Measurements from ENCODE around the gene NELL1. TPM values are rescaled to one million over a fixed set of nuclear protein-coding genes. Genes with fewer than 3 reads are reported as not detected.

Gene NELL1
- total and polyA plus RNA-seq, 7 donors = 0.01 TPM; not detected in 6

- WGBS, 3 donors = 82 to 96% (median 94%) methylated on average over 5 of the region's 5 CpGs
- Histone ChIP-seq H3K36me3 (ENCODE audit: insufficient read depth in 1 of 2, low read depth in 1 of 2) (no peaks in the 10 kb centered on the region), H3K27ac (no peak overlapping the region), H3K4me1 (no peaks in the 10 kb centered on the region), H3K4me3 (no peak overlapping the region), H3K27me3 (ENCODE audit: insufficient read depth in 3 of 3, low read length in 2 of 3) (no peaks in the 10 kb centered on the region), H3K9me3 (no peaks in the 10 kb centered on the region)
- intact Hi-C loops (cut with DNase I) = no loop called here
- TF ChIP-seq CTCF (IDR thresholded peaks at IDR 0.05) = no peak
- DNase-seq = no peak
- no peak for ATAC-seq
Measured at GRCh38 chr11:21390430-21390829, 721.0 kb downstream of the NELL1 start.

- intact Hi-C loops (cut with DNase I) = no loop called here
- WGBS, 3 donors = 47 to 49% (median 47%) methylated on average over 5 of the region's 5 CpGs
- H3K4me1 ChIP-seq = no peaks in the 10 kb centered on the region
- ATAC-seq = no peak
- no peaks in the 10 kb centered on the region for H3K36me3 ChIP-seq (ENCODE audit: insufficient read depth in 1 of 2, low read depth in 1 of 2)
- no peaks in the 10 kb centered on the region for H3K27me3 ChIP-seq (ENCODE audit: insufficient read depth in 3 of 3, low read length in 2 of 3)
- H3K4me3 ChIP-seq = no peak overlapping the region
- no peak for TF ChIP-seq CTCF (IDR thresholded peaks at IDR 0.05)
- no peak for DNase-seq
- H3K9me3 ChIP-seq = no peaks in the 10 kb centered on the region
- no peak overlapping the region for H3K27ac ChIP-seq
Measured at GRCh38 chr11:21396342-21397008, 727.1 kb downstream of the NELL1 start.

GRCh38 chr11:21398195-21398594, 728.8 kb downstream of the NELL1 start:
- no peaks in the 10 kb centered on the region for H3K27me3 ChIP-seq (ENCODE audit: insufficient read depth in 3 of 3, low read length in 2 of 3)
- no peaks in the 10 kb centered on the region for H3K36me3 ChIP-seq (ENCODE audit: insufficient read depth in 1 of 2, low read depth in 1 of 2)
- intact Hi-C loops (cut with DNase I) = no loop called here
- no peak overlapping the region for H3K27ac ChIP-seq
- DNase-seq (no peak), ATAC-seq (no peak)
- TF ChIP-seq CTCF (IDR thresholded peaks at IDR 0.05) = no peak
- H3K4me3 ChIP-seq = no peak overlapping the region
- H3K4me1 ChIP-seq = no peaks in the 10 kb centered on the region
- 65 to 74% (median 68%) methylated on average over 3 of the region's 3 CpGs for WGBS, 3 donors
- H3K9me3 ChIP-seq = no peaks in the 10 kb centered on the region

GRCh38 chr11:21401496-21401895, 732.1 kb downstream of the NELL1 start:
- no peaks in the 10 kb centered on the region for H3K9me3 ChIP-seq
- no peaks in the 10 kb centered on the region for H3K36me3 ChIP-seq (ENCODE audit: insufficient read depth in 1 of 2, low read depth in 1 of 2)
- no peak overlapping the region for H3K4me3 ChIP-seq
- DNase-seq = no peak
- intact Hi-C loops (cut with DNase I) = no loop called here
- no peaks in the 10 kb centered on the region for H3K27me3 ChIP-seq (ENCODE audit: insufficient read depth in 3 of 3, low read length in 2 of 3)
- H3K27ac ChIP-seq = no peak overlapping the region
- ATAC-seq = no peak
- no peak for TF ChIP-seq CTCF (IDR thresholded peaks at IDR 0.05)
- WGBS, 3 donors = 6 to 17% (median 16%) methylated on average over 1 of the region's 1 CpG
- no peaks in the 10 kb centered on the region for H3K4me1 ChIP-seq

GRCh38 chr11:21402274-21402673, 732.9 kb downstream of the NELL1 start:
- Histone ChIP-seq H3K4me3 (no peak overlapping the region), H3K36me3 (ENCODE audit: insufficient read depth in 1 of 2, low read depth in 1 of 2) (no peaks in the 10 kb centered on the region), H3K4me1 (no peaks in the 10 kb centered on the region), H3K9me3 (no peaks in the 10 kb centered on the region), H3K27me3 (ENCODE audit: insufficient read depth in 3 of 3, low read length in 2 of 3) (no peaks in the 10 kb centered on the region), H3K27ac (no peak overlapping the region)
- 38 to 43% (median 39%) methylated on average over 1 of the region's 1 CpG for WGBS, 3 donors
- no peak for DNase-seq
- no peak for ATAC-seq
- no peak for TF ChIP-seq CTCF (IDR thresholded peaks at IDR 0.05)
- intact Hi-C loops (cut with DNase I) = no loop called here

All from psoas muscle (tissue), 8 donors.